ENCODE measurements around the gene AMOTL2. TPM values are rescaled to one million over a fixed set of nuclear protein-coding genes. Genes with fewer than 3 reads are reported as not detected.

Gene AMOTL2
- total RNA-seq, 1 experiment from 2014 or later, result 76.9 TPM

GRCh38 chr3:134374791-134375581, 739 bp upstream of the AMOTL2 start:
- DNase-seq (ENCODE audit: low spot score) (peak; percentile 85), ATAC-seq (peak; percentile 23)
- H3K9me3 Mint-ChIP-seq, result no peaks in the 10 kb centered on the region
- H3K4me3 Mint-ChIP-seq, result peak overlapping the region; percentile 82
- CTCF ChIA-PET, result interaction anchor here (1.0 to 10.0 kb wide), 9 partner anchors 10 to 99 kb away, joined by 3 to 175 read pairs (median 4); no protein-coding TSS in a partner anchor
- POLR2A ChIA-PET, result interaction anchor here (0.6 to 5.6 kb wide), 23 partner anchors 10 to 482 kb away, joined by 3 to 113 read pairs (median 5); partner anchors contain the start of genes ANAPC13 and CEP63
- H3K36me3 Mint-ChIP-seq, result peaks cover 17% of the 10 kb centered on the region
- peaks cover 63% of the 10 kb centered on the region for H3K4me1 Mint-ChIP-seq
- peaks cover 33% of the 10 kb centered on the region for H3K27me3 Mint-ChIP-seq (ENCODE audit: low read depth)
- TF ChIP-seq TCF7 (CRISPR knock-in tag; IDR thresholded peaks at IDR 0.05; ENCODE audit: low read depth), result no peak
- TF ChIP-seq ETV6 (CRISPR knock-in tag; IDR thresholded peaks at IDR 0.05), result no peak
- TF ChIP-seq ZNF121 (CRISPR knock-in tag; IDR thresholded peaks at IDR 0.05), result no peak
- peak; percentile 89; the same call in 1 of the 2 replicates for TF ChIP-seq FOXP4 (CRISPR knock-in tag; IDR thresholded peaks at IDR 0.05)
- 0 out of 2 replicates have a peak, but pooled peaks have one; percentile 32 for TF ChIP-seq FOXK1 (CRISPR knock-in tag; IDR thresholded peaks at IDR 0.05)
- TF ChIP-seq CREM (CRISPR knock-in tag; IDR thresholded peaks at IDR 0.05), result no peak
- TF ChIP-seq HMGXB4 (CRISPR knock-in tag; IDR thresholded peaks at IDR 0.05), result 0 out of 2 replicates have a peak, but pooled peaks have one; percentile 3
- TF ChIP-seq HMGA2 (CRISPR knock-in tag; IDR thresholded peaks at IDR 0.05), result no peak
- TF ChIP-seq MAX (CRISPR knock-in tag; IDR thresholded peaks at IDR 0.05), result no peak; the same call in 1 of the 2 replicates
- TF ChIP-seq ESRRA (CRISPR knock-in tag; IDR thresholded peaks at IDR 0.05; ENCODE audit: borderline replicate concordance), result no peak
- no peak for TF ChIP-seq NFATC4 (CRISPR knock-in tag; IDR thresholded peaks at IDR 0.05)
- peak; percentile 29; the same call in 1 of the 2 replicates for TF ChIP-seq SP1 (CRISPR knock-in tag; conservative IDR thresholded peaks at IDR 0.05)
- TF ChIP-seq MXD4 (CRISPR knock-in tag; IDR thresholded peaks at IDR 0.05; ENCODE audit: borderline replicate concordance), result no peak
- TF ChIP-seq ATF1 (CRISPR knock-in tag; IDR thresholded peaks at IDR 0.05), result no peak
- no peak for TF ChIP-seq IRF1 (CRISPR knock-in tag; IDR thresholded peaks at IDR 0.05)
- TF ChIP-seq TEAD1 (CRISPR knock-in tag; IDR thresholded peaks at IDR 0.05), result no peak
- peak; percentile 43; the same call in 1 of the 2 replicates for TF ChIP-seq FOXP1 (CRISPR knock-in tag; IDR thresholded peaks at IDR 0.05; ENCODE audit: borderline replicate concordance)
- 0 out of 2 replicates have a peak, but pooled peaks have one; percentile 60 for TF ChIP-seq ZNF263 (CRISPR knock-in tag; IDR thresholded peaks at IDR 0.05; ENCODE audit: low read depth)
- peak; percentile 63; the same call in 1 of the 2 replicates for TF ChIP-seq ZBTB43 (CRISPR knock-in tag; IDR thresholded peaks at IDR 0.05)
- H3K27ac Mint-ChIP-seq, result peak overlapping the region; percentile 98

Measured in WTC11 (cell line).